Prostate gland (tissue), 2 donors: ENCODE results near the gene ADD1. TPM values are rescaled to one million over a fixed set of nuclear protein-coding genes. Genes with fewer than 3 reads are reported as not detected.

ENCODE experiments used
- DNase-seq: peaks from one replicate; pipeline ENCODE4 v3.0.0-alpha.2; 2019; ENCODE audit warnings: low spot score
- H3K27ac ChIP-seq, 2 donors: fragments of 200-600 bp; sonication (generic); 2 replicates each; pipeline ENCODE4 v1.5.1; 2017 to 2019
- H3K27me3 ChIP-seq: fragments of 200-600 bp; sonication (generic); replicated peaks from 2 replicates; pipeline ENCODE4 v1.5.1; 2019; ENCODE audit not compliant: insufficient read depth
- H3K36me3 ChIP-seq, 2 donors: fragments of 200-600 bp; sonication (generic); 1 replicate in 1 of 2; 2 replicates in 1 of 2; pipeline versions ENCODE4 v1.5.1 to v1.8.1; 2017 to 2019
- H3K4me1 ChIP-seq: fragments of 200-600 bp; sonication (generic); replicated peaks from 2 replicates; pipeline ENCODE4 v1.5.1; 2019
- H3K4me3 ChIP-seq, 2 donors: fragments of 200-600 bp; sonication (generic); 2 replicates each; pipeline ENCODE4 v1.5.1; 2017 to 2019
- H3K9me3 ChIP-seq: fragments of 200-600 bp; sonication (generic); 2 replicates; pipeline ENCODE4 v1.5.1; 2017
- CTCF ChIP-seq, 4 experiments: fragments of 200-600 bp in 2 of 4; fragments of 450-650 bp in 2 of 4; sonication (generic) in 2 of 4; IDR thresholded peaks; 1 replicate in 3 of 4; 2 replicates in 1 of 4; pipeline ENCODE4 v1.5.1; 2016 to 2019; ENCODE audit warnings: antibody characterized with exemption in 4 of 4, mild to moderate bottlenecking in 2 of 4, moderate library complexity in 2 of 4
- POLR2A ChIP-seq: fragments of 450-650 bp; IDR thresholded peaks from one replicate; pipeline ENCODE4 v1.6.1; 2016; ENCODE audit warnings: antibody characterized with exemption, mild to moderate bottlenecking
- POLR2AphosphoS5 ChIP-seq: sonication (generic); formaldehyde crosslinking; IDR thresholded peaks from one replicate; pipeline ENCODE4 v1.6.1; 2017; ENCODE audit warnings: antibody characterized with exemption
- WGBS: methylation state at CpG from one replicate; pipeline ENCODE4 v1.1.5; 2018; 5-methylcytosine and 5-hydroxymethylcytosine counted together
- intact Hi-C: fragments of 100-400 bp; cut with DNase I; formaldehyde crosslinking; loops from one replicate; pipeline ENCODE4 v1.14.2; 2022
- total RNA-seq, 2 donors: library from RNA; depleted of rRNA; stranded (reverse); fragments of >200 nt; gene quantifications; one replicate each; pipeline ENCODE4 v1.1.0, GENCODE V29; 2016

The ADD1 gene
- total RNA-seq, 2 donors from 2014 or later, result 164 to 321 TPM

DNA sequence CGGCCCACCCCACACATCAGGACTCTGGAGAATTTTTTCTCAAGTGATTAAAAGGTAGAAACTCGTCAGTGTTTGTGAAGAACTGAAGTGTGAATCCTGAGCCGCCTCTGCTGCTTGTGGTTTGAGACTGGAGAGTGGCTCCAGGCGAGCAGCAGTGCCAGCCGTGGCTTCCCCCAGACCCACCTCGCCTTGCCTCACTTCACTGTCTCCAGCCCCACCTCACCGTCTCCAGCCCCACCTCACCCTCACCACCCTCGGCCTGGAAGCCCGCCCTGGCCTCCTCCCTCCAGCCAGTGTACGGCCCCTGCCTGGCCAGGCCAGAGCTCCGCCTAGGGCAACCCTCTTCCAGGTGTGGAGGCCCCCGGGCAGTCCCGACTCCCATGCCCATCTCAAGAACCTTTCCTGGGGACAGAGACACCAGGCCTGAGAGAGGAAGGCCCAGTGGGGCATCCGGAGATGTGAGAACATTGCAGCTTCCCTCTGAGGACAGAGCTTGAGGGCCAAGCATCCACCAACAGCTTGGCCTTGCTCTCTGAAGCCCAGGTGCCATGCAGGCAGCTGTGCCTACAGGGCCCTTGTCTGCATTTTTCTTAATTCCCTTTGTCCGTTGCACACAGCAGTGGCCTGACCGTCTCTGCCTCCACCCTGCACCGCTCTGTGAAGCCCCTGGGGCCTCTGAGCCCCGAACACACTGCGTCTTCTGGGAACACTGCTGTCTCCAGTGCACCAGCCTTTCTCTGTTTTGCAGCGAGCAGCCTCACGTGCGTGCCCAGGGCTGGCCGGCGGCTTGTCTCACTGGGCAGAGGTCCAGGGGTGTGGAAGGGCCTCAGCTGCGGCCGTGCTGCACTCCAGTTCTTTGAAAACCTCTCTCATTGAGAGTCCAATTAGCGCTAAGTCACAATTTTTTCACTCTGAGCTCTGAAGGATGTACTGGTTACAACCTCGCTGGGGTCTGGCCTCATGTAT lies 37.0 kb upstream of the ADD1 start:
- Histone ChIP-seq H3K9me3 (no peaks in the 10 kb centered on the region), H3K4me1 (peaks cover 22% of the 10 kb centered on the region), H3K36me3 (no peaks in the 10 kb centered on the region), H3K27me3 (no peaks in the 10 kb centered on the region), H3K27ac (no peak overlapping the region), H3K4me3 (no peak overlapping the region)
- peak; percentile 77 for DNase-seq
- TF ChIP-seq CTCF (IDR thresholded peaks at IDR 0.05), result no peak
- no peak for TF ChIP-seq POLR2A
- TF ChIP-seq POLR2AphosphoS5, result peak; percentile 50
- intact Hi-C loops, result no loop called here
- WGBS, result 48% methylated on average over 28 of the region's 28 CpGs

DNA sequence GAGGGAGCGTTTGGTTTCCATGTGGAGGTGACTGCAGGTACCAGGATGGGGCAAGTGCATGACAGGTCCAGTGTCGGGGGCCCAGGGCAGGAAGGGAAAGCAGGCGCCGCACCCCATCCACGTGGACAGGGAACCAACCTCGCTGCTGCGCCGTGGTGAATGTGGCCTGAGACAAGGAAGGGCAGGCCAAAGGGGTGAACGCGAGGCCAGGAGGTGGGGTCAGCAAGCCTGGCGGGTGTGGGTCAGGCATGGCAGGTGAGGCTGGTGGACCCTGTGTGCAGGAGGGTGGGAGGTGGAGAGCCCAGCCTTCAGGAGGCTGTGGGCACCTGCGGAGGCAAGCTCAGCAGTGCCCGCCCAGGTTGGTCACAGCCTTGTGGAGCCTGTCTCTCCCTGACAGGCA lies 36.1 kb upstream of the ADD1 start:
- no peak overlapping the region for H3K27ac ChIP-seq
- no peaks in the 10 kb centered on the region for H3K36me3 ChIP-seq
- no peak for DNase-seq
- no peaks in the 10 kb centered on the region for H3K27me3 ChIP-seq
- WGBS, result 94% methylated on average over 13 of the region's 13 CpGs
- peaks cover 22% of the 10 kb centered on the region for H3K4me1 ChIP-seq
- no peak overlapping the region for H3K4me3 ChIP-seq
- intact Hi-C loops, result no loop called here
- no peaks in the 10 kb centered on the region for H3K9me3 ChIP-seq
- TF ChIP-seq POLR2AphosphoS5 (no peak), CTCF (IDR thresholded peaks at IDR 0.05) (no peak), POLR2A (no peak)

- no peak for TF ChIP-seq POLR2AphosphoS5
- TF ChIP-seq POLR2A, result no peak
- TF ChIP-seq CTCF (IDR thresholded peaks at IDR 0.05), result no peak
- no peaks in the 10 kb centered on the region for H3K9me3 ChIP-seq
- H3K4me3 ChIP-seq, result no peak overlapping the region
- no peak overlapping the region for H3K27ac ChIP-seq
- WGBS, result 91% methylated on average over 7 of the region's 7 CpGs
- no peak for DNase-seq
- no peaks in the 10 kb centered on the region for H3K36me3 ChIP-seq
- no peaks in the 10 kb centered on the region for H3K27me3 ChIP-seq
- H3K4me1 ChIP-seq, result peaks cover 22% of the 10 kb centered on the region
- intact Hi-C loops, result no loop called here
Observed at GRCh38 chr4:2808001-2808400, 35.6 kb upstream of the ADD1 start.

- no peak for DNase-seq
- H3K9me3 ChIP-seq, result no peaks in the 10 kb centered on the region
- H3K4me1 ChIP-seq, result peaks cover 22% of the 10 kb centered on the region
- WGBS, result 79% methylated on average over 10 of the region's 10 CpGs
- H3K36me3 ChIP-seq, result no peaks in the 10 kb centered on the region
- H3K27me3 ChIP-seq, result no peaks in the 10 kb centered on the region
- no peak overlapping the region for H3K4me3 ChIP-seq
- intact Hi-C loops, result no loop called here
- no peak for TF ChIP-seq POLR2A
- no peak for TF ChIP-seq POLR2AphosphoS5
- no peak for TF ChIP-seq CTCF (IDR thresholded peaks at IDR 0.05)
- no peak overlapping the region for H3K27ac ChIP-seq
Observed at GRCh38 chr4:2809610-2810180, 33.9 kb upstream of the ADD1 start.
